HepG2 (cell line): ENCODE data around the gene DPH2. TPM values are rescaled to one million over a fixed set of nuclear protein-coding genes. Genes with fewer than 3 reads are reported as not detected.
A peak's percentile ranks its signal among the peaks of the same experiment; 100 is the strongest.

Experiments used
- ATAC-seq: fragments of 200-7000 bp; cut with Tn5 transposase; 3 replicates; pipeline ENCODE4 v1.9.1; 2020; ENCODE audit warnings: mild to moderate bottlenecking, moderate library complexity
- BruUV-seq: library from RNA; stranded (reverse); fragments of 400-500 nt; replicated peaks from 2 replicates; lab custom pipeline; 2021; lab: Mats Ljungman, UMichigan
- CTCF ChIA-PET: fragments of 300-600 bp; formaldehyde crosslinking; extraction: SDS; loops from one replicate; lab custom pipeline; 2021; ENCODE audit warnings: low total read pairs, inconsistent platforms, low intra/inter-chr PET ratio; lab: Yijun Ruan, JAX
- POLR2A ChIA-PET: fragments of 350-600 bp; sonication (Branson Sonifier 250); formaldehyde crosslinking; loops from one replicate; lab custom pipeline; 2020; ENCODE audit warnings: antibody characterized with exemption, inconsistent platforms; lab: Yijun Ruan, JAX
- DNase-seq: peaks from one replicate; pipeline ENCODE4 v3.0.0-alpha.2; 2015; ENCODE audit warnings: low spot score
- FAIRE-seq: peaks from 3 replicates; lab custom pipeline; 2011; peaks lifted over from hg19 to GRCh38; lab: Jason Lieb, UNC
- H2AFZ ChIP-seq: one replicate; pipeline ENCODE4 v1.6.1; 2011; ENCODE audit warnings: low read length, inconsistent platforms
- H3K27ac ChIP-seq: fragments of 300-600 bp; 3 replicates; pipeline ENCODE4 v1.8.0; 2011; ENCODE audit warnings: mixed run types, mild to moderate bottlenecking, mixed read lengths, low read length, inconsistent platforms; ENCODE audit not compliant: insufficient read depth; ENCODE audit errors: extremely low read length
- H3K27me3 ChIP-seq, 2 experiments: fragments of 200-600 bp in 1 of 2; 2 replicates in 1 of 2; 3 replicates in 1 of 2; pipeline versions ENCODE4 v1.6.0 to v1.8.0; 2011; ENCODE audit warnings: low read length in 2 of 2, mild to moderate bottlenecking in 2 of 2, moderate library complexity in 2 of 2, inconsistent platforms in 1 of 2; ENCODE audit not compliant: insufficient read depth in 2 of 2, control insufficient read depth in 1 of 2
- H3K36me3 ChIP-seq, 2 experiments: fragments of 200-600 bp in 1 of 2; replicated peaks in 1 of 2; 2 replicates in 1 of 2; 3 replicates in 1 of 2; pipeline versions ENCODE4 v1.5.1 to v1.8.0; 2011; ENCODE audit warnings: low read length in 2 of 2, inconsistent platforms in 1 of 2; ENCODE audit not compliant: insufficient read depth in 2 of 2, control insufficient read depth in 1 of 2
- H3K4me1 ChIP-seq: 2 replicates; pipeline ENCODE4 v1.5.1; 2012; ENCODE audit warnings: low read length, inconsistent platforms; ENCODE audit not compliant: insufficient read depth
- H3K4me2 ChIP-seq: 2 replicates; pipeline ENCODE4 v1.6.0; 2011; ENCODE audit warnings: low read depth, low read length, inconsistent platforms
- H3K4me3 ChIP-seq, 3 experiments: fragments of 200-600 bp in 1 of 3; sonication (generic), shearing (Covaris generic) in 1 of 3; replicated peaks in 1 of 3; 2 replicates each; pipeline ENCODE4 v1.5.1; 2011 to 2016; ENCODE audit warnings: low read length in 3 of 3, inconsistent platforms in 2 of 3, low read depth in 2 of 3, mild to moderate bottlenecking in 2 of 3, control low read depth in 1 of 3, mixed read lengths in 1 of 3; ENCODE audit not compliant: insufficient read depth in 1 of 3
- H3K79me2 ChIP-seq: one replicate; pipeline ENCODE4 v1.6.1; 2011; ENCODE audit warnings: low read length, inconsistent platforms; ENCODE audit not compliant: insufficient read depth
- H3K9ac ChIP-seq: 2 replicates; pipeline ENCODE4 v1.6.0; 2011; ENCODE audit warnings: mild to moderate bottlenecking, low read depth, low read length, inconsistent platforms; ENCODE audit not compliant: insufficient read depth
- H3K9me3 ChIP-seq: 2 replicates; pipeline ENCODE4 v1.5.1; 2012; ENCODE audit warnings: mild to moderate bottlenecking, low read length
- H4K20me1 ChIP-seq: 2 replicates; pipeline ENCODE4 v1.6.0; 2011; ENCODE audit warnings: inconsistent platforms, mild to moderate bottlenecking, low read length, moderate library complexity; ENCODE audit not compliant: insufficient read depth
- ATF7 ChIP-seq, 2 experiments: fragments of 450-650 bp in 1 of 2; sonication (generic) in 1 of 2; formaldehyde crosslinking in 1 of 2; IDR thresholded peaks; 2 replicates each; pipeline versions ENCODE4 v1.4.0 to v1.6.1; 2016 to 2020; ENCODE audit warnings: antibody characterized with exemption in 1 of 2, mild to moderate bottlenecking in 1 of 2, missing genetic modification reagents in 1 of 2
- CTCF ChIP-seq: sonication (generic); formaldehyde crosslinking; IDR thresholded peaks from 2 replicates; pipeline ENCODE4 v1.5.0; 2020; ENCODE audit warnings: mild to moderate bottlenecking, missing genetic modification reagents, moderate library complexity
- IRF9 ChIP-seq: sonication (generic); formaldehyde crosslinking; IDR thresholded peaks from 2 replicates; pipeline ENCODE4 v1.8.0; 2022; ENCODE audit warnings: missing genetic modification reagents, mild to moderate bottlenecking, borderline replicate concordance
- POLR2A ChIP-seq, 2 experiments: IDR thresholded peaks; 2 replicates each; pipeline ENCODE4 v1.6.1; 2011; ENCODE audit warnings: low read depth in 2 of 2, low read length in 2 of 2, mild to moderate bottlenecking in 1 of 2, moderate library complexity in 1 of 2; ENCODE audit not compliant: insufficient read depth in 1 of 2
- SRSF1 ChIP-seq: fragments of 200-400 bp; formaldehyde crosslinking; optimal IDR thresholded peaks from 2 replicates; pipeline ENCODE3; 2017; ENCODE audit warnings: mild to moderate bottlenecking, low read depth, low read length, moderate library complexity
- XRCC5 ChIP-seq: fragments of 200-400 bp; formaldehyde crosslinking; optimal IDR thresholded peaks from 2 replicates; pipeline ENCODE3; 2017; ENCODE audit warnings: mild to moderate bottlenecking, low read length
- ZNF205 ChIP-seq: IDR thresholded peaks from 2 replicates; pipeline ENCODE4 v1.6.1; 2018; ENCODE audit warnings: missing biosample characterization, missing genetic modification reagents
- ZNF747 ChIP-seq: sonication (generic); formaldehyde crosslinking; IDR thresholded peaks from 2 replicates; pipeline ENCODE4 v1.8.1; 2023; ENCODE audit warnings: missing genetic modification reagents, mild to moderate bottlenecking, borderline replicate concordance
- ZSCAN22 ChIP-seq: sonication (generic); formaldehyde crosslinking; IDR thresholded peaks from 2 replicates; pipeline ENCODE4 v1.4.0; 2020; ENCODE audit warnings: mild to moderate bottlenecking, missing genetic modification reagents
- WGBS: methylation state at CpG from one replicate; pipeline ENCODE4 v1.1.6; 2017; ENCODE audit warnings: low lambda C conversion rate; 5-methylcytosine and 5-hydroxymethylcytosine counted together
- in situ Hi-C: cut with HindIII; loops from 2 replicates; pipeline ENCODE4 v1.10.0; 2017; ENCODE audit warnings: low pct_unique_long_range_greater_than_20kb; ENCODE audit not compliant: extremely low pct_ligation_motif_present
- intact Hi-C: fragments of 100-400 bp; cut with micrococcal nuclease; formaldehyde crosslinking; loops from one replicate; pipeline ENCODE4 v1.10.0; 2022; ENCODE audit not compliant: unreplicated experiment
- polyA plus RNA-seq, 8 experiments: library from polyadenylated mRNA; depleted of rRNA in 3 of 8; stranded (reverse) in 7 of 8; unstranded in 1 of 8; fragments of >200 nt; fragmentation: Illumina TruSeq in 4 of 8; extraction: Trizol in 4 of 8; gene quantifications; 2 replicates each; pipeline versions ENCODE4 v1.2.1 to v1.2.3, GENCODE V29; 2011 to 2016; ENCODE audit warnings: low read depth in 4 of 8, missing spikeins in 1 of 8, mixed read lengths in 1 of 8; ENCODE audit not compliant: insufficient read depth in 1 of 8
- total RNA-seq, 5 experiments: library from RNA; depleted of rRNA; stranded (reverse); fragments of >200 nt; fragmentation: Illumina TruSeq; extraction: Trizol; gene quantifications; 2 replicates each; pipeline ENCODE4 v1.2.3, GENCODE V29; 2016; ENCODE audit warnings: low read depth in 1 of 5

Gene DPH2
- total and polyA plus RNA-seq, 2 of the 13 experiments (the other 11 are each of a cell fraction or from before 2014, with no cell fraction given), result 32.2 to 38.3 TPM

- ATAC-seq, result peak; percentile 1
- Histone ChIP-seq H3K36me3 (peaks cover 3 to 7% of the 10 kb centered on the region in 2 experiments; a peak in 2 of 5 replicates), H3K27me3 (no peaks in the 10 kb centered on the region), H3K9ac (peak overlapping the region; percentile 56), H3K4me3 (peak overlapping the region; percentile 52 to 77 (median 75)), H3K4me1 (peaks cover 62% of the 10 kb centered on the region), H3K27ac (peak overlapping the region; percentile 54), H4K20me1 (no peaks in the 10 kb centered on the region), H3K4me2 (peak overlapping the region; percentile 89), H3K79me2 (no peaks in the 10 kb centered on the region), H3K9me3 (no peaks in the 10 kb centered on the region), H2AFZ (no peak overlapping the region)
- TF ChIP-seq ZSCAN22 (CRISPR knock-in tag), result peak; percentile 96
- TF ChIP-seq XRCC5, result no peak
- TF ChIP-seq IRF9 (CRISPR knock-in tag), result no peak
- TF ChIP-seq ZNF205 (CRISPR knock-in tag), result no peak
- TF ChIP-seq ZNF747, result 0 out of 2 replicates have a peak, but pooled peaks have one; percentile 13
- TF ChIP-seq CTCF (CRISPR knock-in tag), result peak; percentile 24; the same call in 1 of the 2 replicates
- TF ChIP-seq SRSF1, result peak; percentile 11
- TF ChIP-seq ATF7 (IDR thresholded peaks at IDR 0.05), result no peak
- no peak for TF ChIP-seq ATF7 (CRISPR knock-in tag; IDR thresholded peaks at IDR 0.05)
- TF ChIP-seq POLR2A (IDR thresholded peaks at IDR 0.05; ENCODE audit: insufficient read depth in 1 of 2, low read depth in 2 of 2, low read length in 2 of 2), result 0 out of 4 replicates have a peak, but pooled peaks of 1 of the 2 experiments have one; percentile 33
- BruUV-seq, result no TSS peak
- 82% methylated on average over 14 of the region's 19 CpGs for WGBS
- no peak for DNase-seq
- ChIA-PET CTCF (no interaction called here), POLR2A (interaction anchor here (0.9 to 4.3 kb wide), 2 partner anchors 13 to 15 kb away, joined by 3 to 32 read pairs; partner anchors contain the start of genes ATP6V0B and B4GALT2)
- intact Hi-C loops, result no loop called here
- in situ Hi-C loops, result no loop called here
- FAIRE-seq, result no peak
Measured at GRCh38 chr1:43990271-43991199, 20.7 kb downstream of the DPH2 start.
